Adrenal gland (tissue), 5 donors: ENCODE data around the gene OAS1.

Experiments used
- POLR2A ChIP-seq, 2 donors: fragments of 450-650 bp; IDR thresholded peaks; one replicate each; pipeline ENCODE4 v1.6.1; 2017; ENCODE audit warnings: antibody characterized with exemption in 2 of 2, mild to moderate bottlenecking in 2 of 2, moderate library complexity in 1 of 2
- TF ChIP-seq, protein P1 (sequence below), 6 experiments: fragments of 450-650 bp in 4 of 6; fragments of 200-600 bp in 2 of 6; sonication (generic) in 1 of 6; IDR thresholded peaks; 1 replicate in 5 of 6; 2 replicates in 1 of 6; pipeline versions ENCODE4 v1.5.1 to v1.8.0; 2016 to 2021; ENCODE audit warnings: antibody characterized with exemption in 6 of 6, mild to moderate bottlenecking in 2 of 6, moderate library complexity in 1 of 6
- donor health status: DM: no; HTN: no; CAD: no.

DNA sequence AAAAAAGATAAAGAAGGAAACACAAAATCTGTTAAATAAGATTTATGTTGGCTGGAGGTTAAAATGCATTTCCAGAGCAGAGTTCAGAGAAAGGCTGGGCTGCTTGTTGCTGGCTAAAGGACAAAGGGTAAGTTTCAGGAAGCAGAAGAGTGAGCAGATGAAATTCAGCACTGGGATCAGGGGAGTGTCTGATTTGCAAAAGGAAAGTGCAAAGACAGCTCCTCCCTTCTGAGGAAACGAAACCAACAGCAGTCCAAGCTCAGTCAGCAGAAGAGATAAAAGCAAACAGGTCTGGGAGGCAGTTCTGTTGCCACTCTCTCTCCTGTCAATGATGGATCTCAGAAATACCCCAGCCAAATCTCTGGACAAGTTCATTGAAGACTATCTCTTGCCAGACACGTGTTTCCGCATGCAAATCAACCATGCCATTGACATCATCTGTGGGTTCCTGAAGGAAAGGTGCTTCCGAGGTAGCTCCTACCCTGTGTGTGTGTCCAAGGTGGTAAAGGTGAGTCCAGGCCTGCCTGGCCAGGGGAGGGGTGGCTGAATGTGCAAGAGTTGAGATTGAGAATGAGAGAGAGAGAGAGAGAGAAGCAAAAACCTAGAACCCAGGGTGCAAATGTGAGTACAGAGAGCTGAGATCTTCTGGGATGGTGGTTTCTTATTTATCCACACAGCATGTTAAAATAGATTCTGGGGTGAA is at the start of gene OAS1:
- TF ChIP-seq, protein P1, sequence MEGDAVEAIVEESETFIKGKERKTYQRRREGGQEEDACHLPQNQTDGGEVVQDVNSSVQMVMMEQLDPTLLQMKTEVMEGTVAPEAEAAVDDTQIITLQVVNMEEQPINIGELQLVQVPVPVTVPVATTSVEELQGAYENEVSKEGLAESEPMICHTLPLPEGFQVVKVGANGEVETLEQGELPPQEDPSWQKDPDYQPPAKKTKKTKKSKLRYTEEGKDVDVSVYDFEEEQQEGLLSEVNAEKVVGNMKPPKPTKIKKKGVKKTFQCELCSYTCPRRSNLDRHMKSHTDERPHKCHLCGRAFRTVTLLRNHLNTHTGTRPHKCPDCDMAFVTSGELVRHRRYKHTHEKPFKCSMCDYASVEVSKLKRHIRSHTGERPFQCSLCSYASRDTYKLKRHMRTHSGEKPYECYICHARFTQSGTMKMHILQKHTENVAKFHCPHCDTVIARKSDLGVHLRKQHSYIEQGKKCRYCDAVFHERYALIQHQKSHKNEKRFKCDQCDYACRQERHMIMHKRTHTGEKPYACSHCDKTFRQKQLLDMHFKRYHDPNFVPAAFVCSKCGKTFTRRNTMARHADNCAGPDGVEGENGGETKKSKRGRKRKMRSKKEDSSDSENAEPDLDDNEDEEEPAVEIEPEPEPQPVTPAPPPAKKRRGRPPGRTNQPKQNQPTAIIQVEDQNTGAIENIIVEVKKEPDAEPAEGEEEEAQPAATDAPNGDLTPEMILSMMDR (IDR thresholded peaks at IDR 0.05), result no peak
- peak in 1 of 2 donors; percentile 52 for TF ChIP-seq POLR2A (IDR thresholded peaks at IDR 0.05)
